ENCODE results near the gene PLXNA4.

Gene PLXNA4

GRCh38 chr7:132113536-132114371 is 462.5 kb downstream of the PLXNA4 start:
- in situ Hi-C loops (cut with MboI; ENCODE audit: low sequenced_read_pairs, unreplicated experiment): no loop called here
- no peak for TF ChIP-seq CTCF (IDR thresholded peaks at IDR 0.05; ENCODE audit: borderline replicate concordance, control extremely low read depth, extremely low read depth, insufficient read depth, missing control alignments)
- no peak for DNase-seq (ENCODE audit: low spot score)

GRCh38 chr7:132112657-132113056 is 463.6 kb downstream of the PLXNA4 start:
- in situ Hi-C loops (cut with MboI; ENCODE audit: low sequenced_read_pairs, unreplicated experiment): no loop called here
- no peak for DNase-seq (ENCODE audit: low spot score)
- no peak for TF ChIP-seq CTCF (IDR thresholded peaks at IDR 0.05; ENCODE audit: borderline replicate concordance, control extremely low read depth, extremely low read depth, insufficient read depth, missing control alignments)

GRCh38 chr7:132112106-132112505 is 464.2 kb downstream of the PLXNA4 start:
- in situ Hi-C loops (cut with MboI; ENCODE audit: low sequenced_read_pairs, unreplicated experiment): no loop called here
- no peak for TF ChIP-seq CTCF (IDR thresholded peaks at IDR 0.05; ENCODE audit: borderline replicate concordance, control extremely low read depth, extremely low read depth, insufficient read depth, missing control alignments)
- DNase-seq (ENCODE audit: low spot score): no peak

- no peak for TF ChIP-seq CTCF (IDR thresholded peaks at IDR 0.05; ENCODE audit: borderline replicate concordance, control extremely low read depth, extremely low read depth, insufficient read depth, missing control alignments)
- in situ Hi-C loops (cut with MboI; ENCODE audit: low sequenced_read_pairs, unreplicated experiment): no loop called here
Measured at GRCh38 chr7:132110692-132111091, 465.6 kb downstream of the PLXNA4 start.

GRCh38 chr7:132109769-132110168 is 466.5 kb downstream of the PLXNA4 start:
- TF ChIP-seq CTCF (IDR thresholded peaks at IDR 0.05; ENCODE audit: borderline replicate concordance, control extremely low read depth, extremely low read depth, insufficient read depth, missing control alignments): no peak
- DNase-seq (ENCODE audit: low spot score): no peak
- in situ Hi-C loops (cut with MboI; ENCODE audit: low sequenced_read_pairs, unreplicated experiment): no loop called here

More at GRCh38 chr7:132110692-132111091, 465.6 kb downstream of the PLXNA4 start:
- no peak for DNase-seq (ENCODE audit: low spot score)

GRCh38 chr7:132108563-132108962 is 467.7 kb downstream of the PLXNA4 start:
- DNase-seq (ENCODE audit: low spot score): no peak
- in situ Hi-C loops (cut with MboI; ENCODE audit: low sequenced_read_pairs, unreplicated experiment): no loop called here
- TF ChIP-seq CTCF (IDR thresholded peaks at IDR 0.05; ENCODE audit: borderline replicate concordance, control extremely low read depth, extremely low read depth, insufficient read depth, missing control alignments): no peak

Measured in GM13976 (cell line).